Activated CD4-positive, CD25-positive, alpha-beta regulatory T cell treated with anti-CD3 and anti-CD28 coated beads, Interleukin-2, amount 50 U/mL, for 72 hours (primary cell): ENCODE results near the gene STK39.
A peak's percentile ranks its signal among the peaks of the same experiment; 100 is the strongest.
"Not testable (repeated sequence)": the region's sequence is repeated elsewhere in the genome, so short reads cannot be mapped to it uniquely, and the experiment has no call there.

Experiments
- DNase-seq: peaks from one replicate; pipeline ENCODE4 v3.0.0; 2021

The STK39 gene

DNA sequence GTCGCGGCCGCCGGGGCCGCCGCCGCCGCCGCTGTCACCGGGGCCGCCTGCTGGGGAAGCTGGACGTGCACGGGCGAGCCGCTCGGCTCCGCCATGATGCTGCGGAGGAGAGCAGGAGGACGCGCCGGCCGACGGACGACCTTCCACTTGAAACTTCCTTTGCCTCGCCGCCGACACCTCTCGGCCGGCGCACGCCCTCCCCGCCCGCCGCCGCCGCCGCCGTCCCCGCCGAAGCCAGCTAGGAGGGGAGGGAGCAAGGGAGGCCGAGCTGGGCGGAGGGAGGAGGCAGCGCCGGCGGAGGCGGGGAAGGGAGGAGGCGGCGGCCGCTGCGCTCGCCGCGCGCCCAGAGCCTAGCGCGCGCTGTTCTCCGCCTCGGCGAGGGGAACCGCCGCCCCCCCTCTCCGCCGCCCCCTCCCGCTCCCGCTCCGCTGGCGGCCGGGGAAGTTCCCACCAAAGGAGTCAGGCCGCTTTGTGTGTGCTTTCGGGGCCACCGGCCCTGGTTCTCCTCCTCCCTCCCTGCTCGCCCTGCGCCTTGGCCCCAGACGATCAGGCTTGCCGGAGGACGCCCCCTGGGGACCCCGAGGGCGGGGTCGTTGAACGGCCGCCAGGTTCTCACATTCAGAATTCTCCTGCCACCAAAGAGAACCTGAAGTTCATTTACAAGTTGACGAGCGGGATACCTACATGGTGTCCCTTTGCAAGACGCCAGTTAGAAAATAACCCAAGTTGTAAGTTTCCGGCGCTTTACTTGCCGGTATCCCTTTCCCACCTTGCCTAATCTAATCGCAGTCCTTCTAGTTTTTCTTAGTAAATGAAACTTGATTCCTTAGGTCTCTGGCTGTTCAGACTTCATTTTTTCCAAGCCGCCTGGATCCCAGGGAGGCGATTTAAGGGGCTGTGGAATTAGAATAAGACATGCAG is at the start of gene STK39:
STK39 (minus strand) TSS at position 255 of the 921 bp plus-strand sequence; CDS start at position 95, 160 bp downstream.
- DNase-seq, result peak; percentile 79

DNA sequence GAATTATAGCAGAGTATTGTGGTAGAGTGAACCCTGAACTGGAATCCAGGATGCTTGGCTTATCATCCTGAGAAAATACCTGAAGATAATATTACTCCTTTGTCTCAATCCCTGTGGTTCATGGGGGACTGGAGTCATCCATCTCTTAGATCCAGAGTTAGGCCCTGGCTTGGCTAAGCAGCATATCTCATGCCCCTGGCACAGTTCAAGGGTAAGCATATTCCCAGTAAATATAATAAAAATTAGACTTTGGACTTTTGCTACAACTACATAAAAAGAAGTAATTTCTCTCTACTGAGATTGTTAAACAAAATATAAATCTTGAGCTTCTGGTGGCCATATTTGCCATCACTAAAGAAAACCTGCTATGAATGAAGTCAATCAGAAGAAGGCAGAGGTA is 47.7 kb upstream of the STK39 start:
- DNase-seq, result no peak

DNA sequence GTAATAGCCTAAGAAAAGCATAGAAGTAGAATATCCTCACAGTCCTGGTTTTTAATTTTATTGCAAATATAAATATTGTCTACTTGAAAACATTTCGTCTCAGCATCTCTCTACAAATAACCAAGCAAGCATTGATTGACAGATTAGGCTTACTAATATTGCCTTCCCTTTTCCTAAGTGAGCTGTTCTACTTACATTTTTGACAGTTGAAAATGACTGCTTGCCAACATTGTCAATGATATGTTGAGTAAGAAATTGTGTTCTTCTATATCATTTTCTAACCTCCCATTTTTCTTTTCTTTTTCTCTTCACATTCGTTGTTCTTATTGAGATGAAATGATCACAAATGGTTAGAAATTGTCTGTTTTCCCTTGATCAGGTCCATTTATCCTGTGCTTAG is 47.0 kb upstream of the STK39 start:
- DNase-seq, result no peak

- DNase-seq, result no peak
Measured at GRCh38 chr2:168293766-168294165, 46.4 kb upstream of the STK39 start.

- no peak for DNase-seq
Measured at GRCh38 chr2:168290391-168290790, 43.0 kb upstream of the STK39 start.

DNA sequence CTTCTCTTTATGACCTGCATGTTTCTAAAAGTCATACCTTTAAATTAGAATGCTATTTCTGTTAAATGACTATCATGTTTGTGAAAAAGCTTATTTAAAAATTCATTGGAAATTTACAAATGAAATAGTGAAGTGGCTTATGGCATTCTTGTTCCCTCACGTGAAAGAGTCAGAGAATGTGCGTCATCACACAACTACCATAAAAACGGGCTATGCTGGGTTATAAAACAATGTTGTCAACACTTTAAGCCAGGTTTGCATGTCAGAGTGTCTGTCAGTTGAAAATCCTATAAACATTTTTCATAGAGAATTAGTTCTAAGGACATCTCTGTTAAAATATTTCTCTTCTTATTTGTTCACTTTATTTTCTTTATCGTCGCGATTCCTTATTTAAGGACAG is 42.5 kb upstream of the STK39 start:
- DNase-seq, result no peak

- no peak for DNase-seq
Measured at GRCh38 chr2:168286535-168286934, 39.1 kb upstream of the STK39 start.

DNA sequence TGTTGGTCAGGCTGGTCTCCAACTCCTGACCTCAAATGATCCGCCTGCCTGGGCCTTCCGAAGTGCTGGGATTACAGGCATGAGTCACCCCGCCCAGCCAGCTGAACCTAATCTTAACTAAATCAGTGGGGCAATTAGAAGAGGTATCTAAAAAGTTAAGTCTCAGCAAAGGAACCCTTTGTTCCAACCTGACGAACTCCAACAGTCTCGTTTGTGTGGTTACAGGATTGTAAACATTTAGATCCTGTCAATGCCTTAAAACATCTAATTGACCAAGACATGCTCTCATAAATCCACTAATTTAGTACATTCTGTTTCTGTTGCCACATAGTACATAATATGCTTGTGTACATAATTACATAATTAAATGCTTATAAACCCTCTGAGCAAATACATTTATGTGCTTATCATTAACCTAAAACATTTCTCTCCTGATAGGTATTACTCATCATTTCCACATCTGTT is 31.1 kb upstream of the STK39 start:
- DNase-seq, result no peak

DNA sequence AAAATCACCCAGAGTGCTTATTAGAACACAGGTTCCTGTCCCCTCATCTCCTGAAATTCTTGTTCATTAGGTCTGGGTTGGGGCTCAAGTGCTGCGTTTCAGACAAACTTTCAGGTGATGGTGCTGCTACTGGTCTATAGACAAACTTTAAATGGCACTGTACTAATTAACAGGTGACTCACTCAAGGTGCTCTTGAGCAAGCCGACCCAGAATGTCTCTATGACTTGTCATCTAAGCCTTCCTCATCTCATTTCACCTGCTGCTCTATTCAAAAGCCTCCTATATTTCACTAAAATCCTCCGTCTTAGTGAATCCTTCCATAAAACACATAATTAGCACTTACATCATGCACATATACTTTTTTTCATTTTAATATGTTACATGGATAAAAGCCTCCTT is 29.9 kb upstream of the STK39 start:
- DNase-seq, result no peak

GRCh38 chr2:168272225-168272624 is 24.8 kb upstream of the STK39 start:
- DNase-seq, result no peak

- not testable (repeated sequence) for DNase-seq
Measured at GRCh38 chr2:168262926-168263325, 15.5 kb upstream of the STK39 start.

GRCh38 chr2:168256448-168256847 is 9.1 kb upstream of the STK39 start:
- no peak for DNase-seq

DNA sequence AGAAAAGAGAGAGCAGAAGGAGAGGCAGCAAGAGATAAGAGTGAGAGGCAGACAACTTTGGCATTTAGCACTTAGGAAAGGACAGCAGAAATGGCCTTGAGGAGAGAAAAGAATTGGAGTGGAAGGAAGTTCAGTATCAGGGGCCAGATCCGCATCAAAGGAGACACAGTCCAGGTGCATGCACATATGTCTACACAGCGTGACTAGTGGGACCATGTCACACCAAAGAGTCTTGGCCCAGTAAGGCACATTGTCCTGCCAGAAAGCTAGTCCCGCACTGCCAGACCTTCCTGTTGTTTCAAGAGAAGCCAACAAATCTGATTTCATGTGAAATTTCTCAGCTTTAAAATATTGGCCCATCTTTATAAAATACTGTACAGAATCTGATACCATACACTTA is 8.5 kb upstream of the STK39 start:
- DNase-seq, result no peak

- no peak for DNase-seq
Measured at GRCh38 chr2:168255103-168255502, 7.7 kb upstream of the STK39 start.

DNA sequence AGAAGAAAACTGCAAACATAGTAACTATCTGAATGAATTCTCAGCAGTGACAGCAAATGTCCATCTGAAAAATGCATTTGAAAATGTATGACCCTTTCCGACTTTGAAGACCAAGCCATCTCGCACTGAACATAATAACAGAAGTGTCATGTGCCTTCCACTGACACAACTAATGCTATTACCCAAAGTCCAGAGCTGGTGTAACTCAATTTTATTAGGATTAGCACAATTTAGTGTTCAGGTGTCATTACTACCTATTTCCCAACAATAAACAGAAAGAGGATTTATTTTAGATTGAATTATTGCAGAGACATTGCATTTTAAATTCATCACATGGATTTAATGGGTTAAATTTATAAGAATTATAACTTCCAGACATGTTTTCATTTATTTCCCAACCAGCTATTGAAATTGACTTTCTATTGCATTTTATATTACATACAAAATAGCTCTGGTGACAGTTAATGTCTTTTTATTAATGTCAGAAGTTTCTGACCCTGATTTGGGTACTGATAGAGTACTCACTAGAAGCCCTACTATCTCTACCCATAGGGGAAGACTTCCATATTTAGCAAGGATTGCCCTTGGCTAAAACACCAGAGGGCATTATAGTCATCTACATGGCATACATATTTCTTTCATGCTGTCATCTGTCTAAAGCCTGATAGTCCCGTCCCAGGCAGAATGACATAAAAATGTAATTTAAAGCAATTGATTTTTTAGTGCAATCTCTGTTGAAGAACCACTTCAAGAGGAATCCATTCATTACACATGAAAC is 7.0 kb upstream of the STK39 start:
- no peak for DNase-seq

- no peak for DNase-seq
Measured at GRCh38 chr2:168253379-168253778, 6.0 kb upstream of the STK39 start.

DNA sequence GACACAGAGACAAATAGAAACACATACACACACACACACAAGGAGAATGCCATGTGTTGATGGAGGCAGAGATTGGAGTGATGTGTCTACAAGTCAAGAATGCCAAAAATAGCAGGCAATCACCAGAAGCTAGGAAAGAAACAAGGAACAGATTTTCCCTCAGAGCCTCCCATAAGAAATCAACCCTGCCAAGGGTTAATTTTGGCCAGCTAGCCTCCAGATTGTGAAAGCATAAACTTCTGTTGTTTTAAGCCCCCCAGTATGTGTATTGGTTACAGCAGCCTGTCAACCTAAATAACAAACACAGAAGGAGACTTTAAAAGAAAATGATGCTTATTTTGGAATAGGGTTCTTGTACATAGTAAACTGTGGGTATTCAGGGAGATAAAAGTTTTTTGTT is 5.6 kb upstream of the STK39 start:
- no peak for DNase-seq

GRCh38 chr2:168246483-168247340 is 683 bp downstream of the STK39 start:
- DNase-seq, result peak; percentile 77

DNA sequence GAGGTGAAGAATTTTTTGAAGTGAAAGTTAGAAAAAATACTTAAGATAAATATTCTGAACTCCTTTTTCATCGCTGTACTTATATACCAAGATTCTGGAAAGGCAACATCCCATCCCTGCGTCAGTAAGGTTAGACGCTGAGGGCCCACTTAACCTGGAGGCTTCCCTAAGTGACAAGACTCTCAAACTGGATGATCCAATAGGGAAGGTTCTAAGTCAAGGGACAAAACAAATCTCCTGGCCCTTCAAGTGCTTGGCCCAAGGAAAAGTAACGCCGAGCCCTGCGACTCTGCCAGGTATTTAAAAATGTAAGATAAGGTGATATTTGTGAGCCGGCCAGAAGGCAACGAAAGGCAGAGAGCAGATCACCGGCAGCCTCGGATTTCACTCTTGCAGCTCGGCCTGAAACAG is 1.3 kb downstream of the STK39 start:
- DNase-seq, result no peak

- DNase-seq, result no peak
Measured at GRCh38 chr2:168245074-168245825, 2.1 kb downstream of the STK39 start.

- DNase-seq, result peak; percentile 36
Measured at GRCh38 chr2:168244318-168244717, 3.1 kb downstream of the STK39 start.

DNA sequence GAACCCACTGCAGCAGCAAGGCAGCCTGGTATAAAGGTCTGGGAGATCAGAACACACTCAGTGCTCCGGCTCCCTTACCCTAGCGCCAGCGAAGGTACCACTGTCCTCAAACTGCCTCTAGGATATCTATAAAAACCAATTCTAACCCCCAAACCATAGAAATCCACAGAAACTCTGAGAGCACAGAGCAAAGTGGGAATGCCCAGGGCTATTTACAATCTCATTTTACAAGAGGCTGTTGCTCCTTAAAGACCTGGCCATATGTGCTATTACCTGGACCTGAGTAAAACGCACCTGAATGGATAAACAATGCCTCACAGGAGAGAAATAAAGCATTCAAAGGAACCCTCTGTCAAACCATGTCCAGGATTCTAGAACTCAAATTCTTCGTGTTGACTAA is 4.3 kb downstream of the STK39 start:
- no peak for DNase-seq
